GM12874 (cell line): ENCODE data around the gene ZNF444.

Experiments used
- TF ChIP-seq, protein P1 (sequence below): IDR thresholded peaks from 2 replicates; pipeline ENCODE4 v1.5.1; 2011; ENCODE audit warnings: low read depth, mild to moderate bottlenecking, control low read depth, low read length, moderate library complexity; ENCODE audit not compliant: insufficient read depth

ZNF444 gene

DNA sequence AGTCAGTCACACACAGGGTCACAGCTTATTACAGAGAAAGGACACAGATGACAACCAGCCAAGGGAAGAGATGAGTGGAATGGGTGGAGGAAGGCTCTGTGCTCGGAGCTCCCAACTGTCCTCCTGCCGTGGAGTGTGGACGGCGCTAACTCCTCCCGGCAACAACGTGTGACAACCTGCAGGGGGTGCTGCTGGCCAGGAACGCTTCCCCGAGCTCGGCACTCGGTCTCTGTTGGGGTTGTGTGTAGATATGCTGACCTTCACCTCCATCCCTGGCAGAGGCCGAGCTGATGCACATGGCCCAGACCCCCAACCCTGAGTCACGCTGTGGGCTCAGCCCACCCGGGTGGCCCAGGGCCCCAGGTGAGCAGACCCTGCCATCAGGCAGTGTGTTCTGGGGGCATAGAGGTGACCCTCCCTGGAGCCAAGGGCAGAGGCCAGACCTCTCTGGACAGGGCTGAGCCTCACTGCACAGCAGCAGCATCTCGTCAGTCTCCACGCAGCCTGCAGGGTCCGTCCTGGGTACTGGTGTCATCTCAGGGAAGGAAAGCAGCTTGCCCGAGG lies 14.1 kb downstream of the ZNF444 start:
- TF ChIP-seq, protein P1, sequence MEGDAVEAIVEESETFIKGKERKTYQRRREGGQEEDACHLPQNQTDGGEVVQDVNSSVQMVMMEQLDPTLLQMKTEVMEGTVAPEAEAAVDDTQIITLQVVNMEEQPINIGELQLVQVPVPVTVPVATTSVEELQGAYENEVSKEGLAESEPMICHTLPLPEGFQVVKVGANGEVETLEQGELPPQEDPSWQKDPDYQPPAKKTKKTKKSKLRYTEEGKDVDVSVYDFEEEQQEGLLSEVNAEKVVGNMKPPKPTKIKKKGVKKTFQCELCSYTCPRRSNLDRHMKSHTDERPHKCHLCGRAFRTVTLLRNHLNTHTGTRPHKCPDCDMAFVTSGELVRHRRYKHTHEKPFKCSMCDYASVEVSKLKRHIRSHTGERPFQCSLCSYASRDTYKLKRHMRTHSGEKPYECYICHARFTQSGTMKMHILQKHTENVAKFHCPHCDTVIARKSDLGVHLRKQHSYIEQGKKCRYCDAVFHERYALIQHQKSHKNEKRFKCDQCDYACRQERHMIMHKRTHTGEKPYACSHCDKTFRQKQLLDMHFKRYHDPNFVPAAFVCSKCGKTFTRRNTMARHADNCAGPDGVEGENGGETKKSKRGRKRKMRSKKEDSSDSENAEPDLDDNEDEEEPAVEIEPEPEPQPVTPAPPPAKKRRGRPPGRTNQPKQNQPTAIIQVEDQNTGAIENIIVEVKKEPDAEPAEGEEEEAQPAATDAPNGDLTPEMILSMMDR = peak; percentile 41; the same call in 1 of the 2 replicates

- TF ChIP-seq, protein P1 = no peak
Measured at GRCh38 chr19:56156768-56157167, 15.7 kb downstream of the ZNF444 start.

- TF ChIP-seq, protein P1 = no peak
Measured at GRCh38 chr19:56158170-56158757, 17.2 kb downstream of the ZNF444 start.

- TF ChIP-seq, protein P1 = no peak
Measured at GRCh38 chr19:56159009-56159559, 18.0 kb downstream of the ZNF444 start.

DNA sequence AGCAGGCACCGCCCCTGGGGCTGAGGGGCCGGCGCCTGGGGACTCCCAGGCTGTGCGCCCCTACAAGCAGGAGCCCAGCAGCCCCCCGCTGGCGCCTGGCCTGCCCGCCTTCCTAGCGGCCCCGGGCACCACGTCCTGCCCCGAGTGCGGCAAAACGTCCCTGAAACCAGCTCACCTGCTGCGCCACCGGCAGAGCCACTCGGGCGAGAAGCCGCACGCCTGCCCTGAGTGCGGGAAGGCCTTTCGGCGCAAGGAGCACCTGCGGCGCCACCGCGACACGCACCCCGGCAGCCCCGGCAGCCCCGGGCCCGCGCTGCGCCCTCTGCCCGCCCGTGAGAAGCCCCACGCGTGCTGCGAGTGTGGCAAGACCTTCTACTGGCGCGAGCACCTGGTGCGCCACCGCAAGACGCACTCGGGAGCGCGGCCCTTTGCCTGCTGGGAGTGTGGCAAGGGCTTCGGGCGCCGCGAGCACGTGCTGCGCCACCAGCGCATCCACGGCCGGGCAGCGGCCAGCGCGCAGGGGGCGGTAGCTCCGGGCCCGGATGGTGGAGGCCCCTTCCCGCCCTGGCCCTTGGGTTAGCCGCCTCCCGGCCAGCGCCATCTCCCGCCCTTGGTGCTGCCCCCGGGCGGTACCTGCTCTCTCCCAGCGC lies 18.7 kb downstream of the ZNF444 start:
- TF ChIP-seq, protein P1 = no peak

- TF ChIP-seq, protein P1 = no peak
Measured at GRCh38 chr19:56161534-56161933, 20.4 kb downstream of the ZNF444 start.

DNA sequence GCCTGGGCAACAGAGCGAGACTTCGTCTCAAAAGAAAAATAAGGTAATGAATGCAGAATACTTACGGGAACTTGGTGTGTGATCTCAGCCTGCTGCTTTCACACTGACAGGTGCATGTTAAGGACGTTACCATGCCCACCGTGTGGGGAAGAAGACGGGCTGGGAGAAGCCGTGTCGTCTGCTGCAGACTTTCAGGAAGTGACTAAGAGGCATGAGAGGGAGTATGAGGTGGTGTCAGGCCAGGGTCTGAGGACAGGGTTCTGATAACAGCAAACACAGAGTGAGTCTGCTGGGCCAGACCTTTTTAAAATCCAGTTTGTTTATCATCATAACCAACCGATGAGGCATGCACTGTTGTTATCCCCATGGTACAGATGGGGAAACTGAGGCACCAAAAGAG lies 21.2 kb downstream of the ZNF444 start:
- TF ChIP-seq, protein P1 = no peak
